HG02885 (cell line): ENCODE results near the gene JPH2.

ENCODE experiments used
- ATAC-seq: cut with Tn5 transposase; IDR thresholded peaks from one replicate; pipeline ENCODE4 v1.9.1; 2021; ENCODE audit warnings: mild to moderate bottlenecking; ENCODE audit not compliant: unreplicated experiment, poor library complexity

Gene JPH2

DNA sequence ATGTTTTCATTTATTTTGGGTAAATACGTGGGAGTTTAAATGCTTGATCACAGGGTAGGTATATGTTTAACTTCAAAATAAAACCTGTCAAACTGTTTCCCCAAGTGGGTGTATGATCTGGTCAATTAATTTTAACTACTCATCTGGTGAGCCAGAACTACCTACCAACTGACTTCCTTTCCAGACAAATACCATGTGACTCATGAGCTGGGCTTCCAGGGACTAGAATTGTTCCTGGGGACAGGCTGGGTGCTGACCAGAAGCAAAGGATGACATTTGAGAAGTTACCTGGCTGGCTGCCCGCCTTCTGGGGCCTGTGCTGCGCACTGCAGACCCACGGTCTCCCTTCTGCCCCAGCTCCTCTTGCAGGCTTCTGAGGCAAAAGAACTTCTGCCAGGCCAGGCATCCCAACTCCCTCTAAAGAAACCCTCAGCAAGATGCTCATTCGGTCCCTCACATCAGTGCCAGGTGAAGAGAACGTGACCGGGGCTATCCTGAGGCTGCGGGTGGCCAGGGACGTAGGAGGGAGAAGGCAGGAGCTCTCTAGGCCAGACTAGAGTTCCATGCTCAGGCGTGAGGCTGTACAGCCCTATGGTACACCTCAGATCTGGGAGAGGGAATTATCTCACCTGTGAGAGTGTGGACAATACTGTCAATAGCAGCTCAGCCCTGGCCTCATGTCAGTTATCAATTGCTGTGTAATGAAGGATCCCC, 103.6 kb downstream of the JPH2 start:
- no peak for ATAC-seq

DNA sequence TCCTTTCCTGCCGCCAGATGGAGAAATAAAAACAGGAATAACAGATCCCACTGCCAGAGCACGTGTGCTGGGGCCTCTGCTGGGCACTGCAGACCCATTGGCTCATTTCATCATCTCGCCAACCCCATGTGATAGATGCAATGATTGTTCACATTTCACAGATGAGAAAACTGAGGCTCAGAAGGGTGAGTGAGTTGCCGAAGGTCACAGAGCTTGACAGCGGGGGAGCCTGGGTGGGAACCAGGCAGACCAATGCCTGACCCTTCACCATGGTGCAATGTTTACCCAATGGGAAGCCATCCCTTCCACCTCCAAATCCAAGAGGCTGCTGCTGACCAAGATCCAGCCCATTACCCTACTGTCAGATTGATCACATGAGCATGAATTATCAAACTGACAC, 105.1 kb downstream of the JPH2 start:
- no peak for ATAC-seq

DNA sequence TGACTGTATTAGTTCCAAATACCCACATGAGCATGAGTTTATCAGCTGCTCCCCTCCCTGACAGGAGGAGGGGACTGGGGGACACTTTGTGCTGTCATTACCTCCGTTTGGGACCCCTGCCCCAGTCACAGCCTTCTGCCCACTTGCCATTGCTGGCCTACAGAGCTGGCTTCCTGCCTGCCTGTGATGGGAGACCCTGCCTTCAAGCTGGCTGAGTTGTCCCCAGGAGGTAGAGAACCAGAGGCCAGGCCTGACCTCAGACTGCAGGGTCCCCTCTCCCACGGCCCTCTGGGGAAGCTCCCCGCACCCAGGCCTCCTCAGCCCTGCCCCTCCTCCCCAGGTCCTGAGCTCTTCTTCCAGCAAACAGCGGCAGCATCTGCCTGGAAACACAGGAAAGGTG, 105.5 kb downstream of the JPH2 start:
- no peak for ATAC-seq

DNA sequence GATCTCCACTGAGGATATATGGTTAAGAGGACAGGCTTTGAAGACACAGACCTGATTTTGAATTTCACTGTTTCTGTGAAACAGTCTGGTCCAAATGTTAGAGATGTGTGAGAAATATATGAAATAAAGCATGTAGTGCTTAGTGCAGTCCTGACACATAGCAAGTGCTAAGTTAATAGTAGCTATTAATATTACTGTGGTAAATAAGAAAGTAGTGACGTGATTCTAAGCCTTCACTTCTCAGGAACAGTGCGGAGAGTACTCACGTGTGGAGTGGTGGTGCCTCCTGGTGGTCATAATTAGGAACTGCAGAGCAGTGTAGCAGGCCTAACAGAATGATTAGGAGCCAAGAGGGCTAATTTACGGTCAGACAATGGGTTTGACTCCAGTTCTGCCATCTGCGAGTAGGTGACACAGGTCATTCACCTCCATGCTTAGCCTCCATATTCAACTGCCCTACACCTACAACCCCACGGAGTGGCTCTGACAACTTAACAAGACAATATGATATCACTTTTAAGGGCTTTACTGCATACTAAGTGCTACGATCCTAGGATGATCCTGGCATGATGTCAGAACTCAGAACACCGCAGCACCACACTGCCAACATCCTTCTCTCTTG, 106.2 kb downstream of the JPH2 start:
- ATAC-seq = peak; percentile 75

DNA sequence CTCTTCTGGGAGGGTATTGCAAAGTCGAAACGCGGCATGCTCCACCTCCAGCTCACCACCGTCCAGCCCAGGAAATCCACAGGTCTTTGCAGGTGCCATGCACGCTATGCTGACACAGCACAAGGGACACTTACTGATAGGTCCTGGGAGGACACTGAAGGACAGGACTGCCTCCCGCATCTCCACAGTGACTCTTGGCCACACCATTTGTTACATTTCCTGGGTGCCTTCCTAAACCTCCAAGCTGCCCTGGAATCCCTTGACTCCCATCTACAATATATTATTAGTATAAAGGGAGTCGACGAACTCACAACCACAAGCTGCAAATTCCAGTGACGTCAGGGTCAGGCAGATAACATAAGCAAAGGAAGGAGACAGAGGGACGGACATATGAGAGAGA, 106.9 kb downstream of the JPH2 start:
- ATAC-seq = no peak

DNA sequence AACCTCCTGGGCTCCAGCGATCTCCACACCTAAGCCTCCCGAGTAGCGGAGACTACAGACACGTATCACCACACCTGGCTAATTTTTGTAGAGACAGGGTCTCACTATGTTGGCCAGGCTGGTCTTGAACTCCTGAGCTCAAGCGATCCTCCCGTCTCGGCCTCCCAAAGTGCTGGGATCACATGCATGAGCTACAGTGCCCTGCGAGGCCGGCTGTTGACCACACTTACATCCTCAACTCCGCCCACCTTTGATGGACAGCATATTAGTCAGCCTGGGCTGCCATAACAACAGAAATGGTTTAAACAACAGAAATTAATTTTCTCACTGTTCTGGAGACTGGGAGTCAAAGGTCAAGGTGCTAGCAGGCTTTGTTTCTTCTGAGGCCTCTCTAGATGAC, 107.7 kb downstream of the JPH2 start:
- no peak for ATAC-seq

DNA sequence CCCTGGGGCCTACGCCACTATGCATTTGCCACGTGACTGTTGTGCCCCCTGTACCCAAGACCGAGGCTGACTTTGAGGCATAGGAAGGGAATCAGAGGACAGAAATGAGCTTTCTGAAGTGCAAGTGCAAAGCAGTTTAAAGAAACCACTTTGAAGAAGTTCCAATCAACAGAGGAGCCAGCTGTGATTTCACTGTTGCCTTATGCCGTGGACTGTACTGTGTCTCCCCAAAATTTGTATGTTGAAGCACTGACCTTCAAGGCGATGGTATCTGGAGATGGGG, 111.1 kb downstream of the JPH2 start:
- ATAC-seq = no peak

DNA sequence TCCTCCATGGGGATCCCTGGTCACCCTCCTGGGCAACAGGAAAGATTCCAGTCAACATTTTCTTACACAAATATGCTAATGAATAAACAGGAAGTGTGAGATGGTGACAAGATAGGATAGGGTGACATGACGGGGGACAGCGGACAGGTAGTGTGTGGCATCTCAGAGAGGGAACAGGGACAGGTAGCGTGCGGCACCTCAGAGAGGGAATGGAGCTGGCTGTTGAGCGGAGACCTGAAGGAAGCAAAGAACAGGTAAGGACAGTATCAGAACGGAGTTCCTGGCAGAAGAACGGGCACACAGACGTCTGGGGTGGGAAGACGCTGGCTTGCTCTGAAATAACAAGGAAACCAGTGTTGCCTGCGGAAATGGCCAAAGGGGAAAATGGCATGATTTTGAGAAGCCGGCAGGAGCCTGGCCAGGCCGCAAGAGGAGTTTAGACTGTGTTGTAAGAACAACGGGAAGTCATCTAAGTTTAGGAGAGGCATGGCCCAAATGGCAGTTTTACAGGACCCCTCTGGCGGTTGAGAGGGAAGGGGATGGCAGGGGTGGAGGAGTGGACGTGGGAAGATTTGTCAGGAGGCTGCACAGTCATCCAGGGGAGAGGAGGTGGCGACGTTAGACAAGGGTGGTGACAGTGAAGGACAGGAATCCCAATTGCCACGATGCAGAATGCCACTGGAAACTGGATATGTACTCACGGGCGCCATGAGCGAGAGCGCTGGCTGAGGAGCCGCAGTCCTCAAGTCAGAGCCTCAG, 111.6 kb downstream of the JPH2 start:
- no peak for ATAC-seq

DNA sequence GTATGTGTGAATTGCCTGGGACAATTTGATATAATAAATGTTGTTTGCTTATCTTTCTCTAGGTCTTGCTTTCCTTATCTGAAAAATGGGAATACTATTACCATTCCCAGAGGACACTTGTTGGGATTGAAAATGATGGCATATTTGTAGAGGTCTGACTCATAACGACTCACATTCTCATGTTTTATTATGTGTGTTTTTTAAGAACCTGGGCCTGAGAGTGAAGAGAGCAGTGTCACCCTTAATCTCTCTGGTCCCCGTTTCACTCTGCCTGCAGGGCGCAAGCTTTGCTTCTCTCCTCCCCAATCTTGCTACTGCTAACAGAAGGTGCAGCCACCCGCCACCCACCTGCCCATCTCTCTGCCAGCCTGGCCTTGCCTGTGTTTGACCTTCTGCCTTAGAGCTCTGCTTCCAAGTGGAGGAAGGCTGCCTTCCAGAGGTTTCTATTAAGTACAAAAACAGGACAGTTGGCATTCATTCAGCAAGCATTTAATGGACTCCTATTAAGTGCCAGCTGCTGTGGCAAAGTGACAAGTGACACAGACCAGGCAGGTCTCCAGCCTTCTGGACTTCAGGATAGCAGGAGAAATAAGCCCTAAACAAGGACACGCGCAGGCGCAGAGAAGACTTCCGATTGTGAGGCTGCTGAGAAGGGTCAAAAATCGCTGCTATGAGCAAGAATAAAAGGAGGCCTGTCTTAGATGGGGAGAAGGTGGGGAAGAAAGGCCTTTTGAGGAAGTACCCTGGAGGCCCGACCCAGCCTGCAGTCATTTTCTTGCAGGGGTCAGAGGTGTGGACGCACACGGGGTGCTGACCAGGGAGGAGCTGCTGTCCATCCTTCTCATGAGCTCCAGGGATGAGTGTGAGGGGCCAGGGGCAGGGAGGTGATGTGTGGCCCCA, 112.5 kb downstream of the JPH2 start:
- no peak for ATAC-seq

DNA sequence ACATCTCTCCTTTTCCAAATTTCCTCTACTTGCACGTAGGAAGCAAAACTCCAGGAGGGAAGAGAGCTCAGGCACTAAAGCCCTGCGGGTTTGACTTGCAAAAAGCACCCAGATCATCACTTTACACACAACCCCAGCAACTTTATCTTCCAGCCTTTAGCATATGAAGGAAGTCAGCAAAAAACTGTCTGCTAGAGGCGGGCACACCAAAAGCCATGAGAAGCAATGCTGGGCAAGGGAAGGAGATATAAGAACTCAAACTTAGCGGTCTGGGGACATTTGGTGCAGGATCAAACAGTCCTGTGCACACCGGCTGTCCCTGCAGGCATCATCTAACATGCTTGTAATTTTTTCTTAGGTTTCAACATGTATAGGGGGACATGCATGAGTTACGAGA, 113.3 kb downstream of the JPH2 start:
- no peak for ATAC-seq

DNA sequence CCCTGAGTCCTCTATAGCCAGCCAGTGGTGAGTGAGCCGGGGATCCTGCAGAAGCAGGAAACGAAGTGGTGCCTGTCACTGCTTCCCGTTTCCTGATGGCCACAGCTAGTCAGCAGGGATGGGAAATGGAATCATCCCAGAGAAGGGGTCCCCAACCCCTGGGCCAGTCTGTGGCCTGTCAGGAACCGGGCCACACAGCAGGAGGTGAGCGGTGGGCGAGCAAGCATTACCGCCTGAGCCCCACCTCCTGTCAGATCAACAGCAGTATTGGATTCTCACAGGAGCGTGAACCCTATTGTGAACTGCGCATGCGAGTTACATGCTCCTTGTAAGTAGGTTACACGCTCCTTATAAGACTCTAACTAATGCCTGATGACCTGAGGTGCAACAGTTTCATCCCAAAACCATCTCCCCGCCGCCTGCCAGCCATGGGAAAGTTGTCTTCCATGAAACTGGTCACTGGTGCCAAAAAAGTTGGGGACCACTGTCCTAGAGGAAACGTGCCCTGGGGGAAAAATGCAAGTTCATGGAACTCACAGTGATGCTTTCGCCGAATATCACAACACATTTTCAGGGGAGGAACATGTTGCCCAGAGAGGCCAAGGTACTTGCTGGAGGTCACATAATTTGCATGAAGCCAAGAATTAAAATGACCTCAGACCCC, 113.8 kb downstream of the JPH2 start:
- ATAC-seq = no peak

DNA sequence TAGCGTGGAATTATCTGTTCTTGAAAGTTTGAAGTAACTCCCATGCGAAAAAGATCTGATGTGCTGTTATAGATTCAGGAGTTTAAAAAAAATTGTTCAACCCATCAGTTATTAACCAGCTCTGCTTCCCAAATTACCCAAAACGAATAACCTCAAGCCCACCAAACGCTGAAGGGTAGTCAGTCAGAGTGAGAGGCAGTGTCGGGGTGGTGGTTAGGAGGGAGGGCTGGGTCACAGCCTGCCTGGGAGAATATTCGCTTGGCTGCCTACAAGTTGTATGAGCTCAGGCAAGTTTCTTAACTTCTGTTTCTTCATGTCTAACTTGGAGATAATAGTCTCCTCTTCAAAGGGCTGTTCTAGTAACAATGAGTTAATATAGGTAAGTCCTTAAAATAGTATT, 114.6 kb downstream of the JPH2 start:
- no peak for ATAC-seq

DNA sequence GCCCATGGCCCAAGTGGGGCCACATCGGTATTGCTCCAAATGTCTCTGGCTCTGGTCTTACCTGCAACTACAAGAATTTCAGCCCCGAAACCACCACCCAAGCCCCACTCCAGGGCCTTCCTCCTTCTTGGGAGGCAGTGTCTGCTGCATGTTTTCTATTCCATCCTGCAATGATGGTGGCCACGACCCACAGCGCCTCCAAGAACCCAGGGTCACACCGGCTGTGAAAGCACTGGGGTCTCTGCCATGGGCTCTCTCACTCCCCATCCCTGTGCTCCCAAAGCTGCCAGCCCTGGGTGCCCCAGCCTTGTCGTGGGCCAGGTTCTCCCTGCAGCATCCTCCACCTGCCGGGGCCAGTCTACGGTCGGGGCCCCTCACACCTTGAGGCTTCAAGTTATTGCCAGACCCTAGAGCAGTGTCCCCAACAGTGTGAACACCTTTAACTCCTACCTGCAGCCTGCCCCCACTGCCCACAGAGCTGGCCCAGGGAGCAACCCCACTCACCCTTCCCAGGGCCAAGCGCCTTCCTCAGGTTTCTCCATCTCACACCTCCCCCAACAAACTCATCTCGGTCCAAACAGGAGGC, 115.4 kb downstream of the JPH2 start:
- ATAC-seq = no peak

DNA sequence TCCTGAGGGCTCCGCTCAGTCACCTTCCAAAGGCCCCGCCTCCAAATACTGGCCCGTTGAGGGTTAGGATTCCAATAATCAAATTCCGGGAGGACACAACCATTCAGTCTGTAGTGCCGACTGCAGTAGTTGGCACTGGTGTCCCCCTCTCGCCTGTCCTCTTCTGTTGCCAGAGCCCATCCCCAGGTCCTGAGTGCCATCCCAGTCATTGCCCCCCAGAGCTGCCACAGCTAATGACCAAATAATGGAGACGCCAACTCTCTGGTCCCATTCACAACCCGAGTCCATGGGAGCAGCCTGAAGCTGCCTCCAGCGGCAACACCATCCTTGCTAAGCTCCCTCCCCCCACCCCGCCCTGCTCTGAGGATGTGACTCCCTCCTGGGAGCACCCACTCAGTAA, 115.9 kb downstream of the JPH2 start:
- no peak for ATAC-seq

DNA sequence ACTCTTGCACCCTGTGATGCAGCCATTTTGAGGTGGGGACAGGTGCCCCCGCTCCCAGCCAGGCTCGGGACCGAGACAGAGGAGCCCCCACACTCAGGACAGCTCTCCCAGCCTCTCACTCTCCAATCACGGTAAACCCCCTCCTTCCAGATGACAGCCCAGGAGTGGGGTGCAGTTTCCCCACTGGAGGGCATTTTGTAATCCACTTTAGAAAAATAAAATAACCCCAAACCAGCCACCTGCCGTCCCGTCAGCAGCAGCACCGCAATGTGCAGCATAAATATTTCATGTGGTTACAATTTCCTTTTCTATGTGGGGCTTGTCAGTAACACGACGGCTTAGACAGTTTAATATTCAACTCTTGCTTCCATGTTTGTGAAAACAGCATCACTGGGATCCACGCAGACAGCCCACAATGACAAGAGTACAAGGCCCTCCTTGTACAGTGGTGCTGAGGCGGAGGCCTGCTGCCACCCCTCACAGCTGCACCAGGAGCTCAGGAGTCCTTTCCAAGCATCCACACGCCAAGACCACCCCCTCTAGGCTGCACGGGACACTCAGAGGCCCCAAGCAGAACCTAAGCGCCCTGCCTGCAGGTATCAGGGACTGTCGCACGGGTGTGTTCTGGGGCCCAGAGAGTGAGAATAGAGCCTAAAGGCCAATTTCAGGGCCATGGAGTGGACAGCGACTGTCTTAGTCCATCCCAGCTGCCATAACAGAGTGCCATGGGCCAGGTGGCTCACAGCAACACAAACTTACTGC, 116.7 kb downstream of the JPH2 start:
- no peak for ATAC-seq

DNA sequence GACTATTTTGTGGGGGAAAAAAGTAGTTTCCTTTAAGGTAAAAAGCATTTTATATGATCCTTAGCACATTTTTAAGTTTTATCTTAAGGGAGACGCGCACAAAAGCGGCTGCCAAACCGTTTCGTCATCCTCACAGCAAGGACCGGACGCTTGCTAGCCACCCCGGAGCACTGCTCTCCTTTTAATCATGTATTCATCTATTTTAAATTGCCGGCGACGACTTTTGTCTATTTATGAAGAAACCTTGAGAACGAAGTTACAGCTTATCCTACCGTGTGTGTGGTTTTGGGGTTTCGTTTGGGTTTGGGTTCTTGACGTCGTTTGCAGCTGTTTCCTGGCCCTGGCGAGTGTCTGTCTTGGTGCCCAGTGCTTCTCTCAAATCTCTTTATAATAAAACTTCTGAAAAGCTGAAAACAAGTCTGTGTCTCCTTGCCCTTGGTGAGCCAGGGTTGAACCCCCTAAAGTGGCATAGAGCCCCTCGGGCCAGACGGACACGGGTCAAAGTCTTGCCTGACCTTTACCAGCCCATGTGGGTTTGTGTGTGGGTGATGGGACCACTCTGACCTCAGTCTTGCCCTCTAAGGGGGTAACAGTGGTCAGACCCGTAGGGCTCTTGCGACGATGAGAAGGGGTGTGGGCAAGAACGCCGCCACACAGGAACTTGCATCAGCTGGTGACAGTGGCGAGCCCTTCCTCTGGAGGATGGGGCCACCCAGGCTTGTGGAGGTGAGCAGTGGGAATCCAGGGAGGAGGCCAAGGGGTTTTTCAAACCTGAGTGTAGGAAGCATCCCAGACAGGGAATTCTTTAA, 117.6 kb downstream of the JPH2 start:
- peak; percentile 63 for ATAC-seq

DNA sequence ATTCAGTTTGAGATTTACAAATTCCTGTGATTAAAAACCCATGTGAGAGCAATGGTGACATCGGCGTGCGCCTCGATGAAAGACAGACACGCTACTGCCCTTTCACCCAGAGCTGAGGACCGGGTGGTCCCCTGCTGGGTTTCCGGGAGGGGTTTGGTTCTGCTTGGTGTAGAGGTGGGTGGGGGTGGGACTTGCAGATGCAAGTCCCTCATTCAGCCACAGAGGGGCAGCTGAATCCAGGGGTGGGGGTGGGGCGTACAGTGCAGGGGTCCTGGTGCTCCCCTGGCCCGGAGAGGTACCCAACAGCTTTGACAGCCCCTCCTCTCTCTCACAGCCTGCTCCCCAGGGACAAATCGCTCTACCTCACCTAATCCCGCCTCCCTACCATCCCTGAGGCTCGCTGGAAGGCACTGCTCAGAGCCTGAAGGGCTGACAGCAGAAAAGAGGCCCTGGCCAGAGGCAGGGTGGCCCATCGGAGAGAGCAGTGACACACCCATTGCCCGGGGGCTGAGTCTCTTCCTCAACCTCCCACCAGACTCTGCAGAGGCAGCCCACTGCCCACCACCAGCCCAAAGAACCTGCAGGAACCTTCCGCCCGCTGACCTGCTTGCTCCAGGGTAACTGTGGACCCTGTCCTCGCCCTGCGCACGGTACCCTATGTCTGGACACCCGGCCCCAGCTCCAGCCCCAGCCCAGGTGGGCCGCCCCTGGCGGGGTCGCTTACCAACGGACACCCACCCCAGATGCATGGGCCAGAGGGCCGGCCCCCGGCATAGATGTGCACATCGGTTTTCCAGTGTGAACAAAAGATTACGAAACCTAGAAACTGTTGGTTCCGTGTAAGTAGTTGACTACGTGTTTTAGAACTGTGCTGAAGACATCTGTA, 118.4 kb downstream of the JPH2 start:
- no peak for ATAC-seq
